ENCODE data around the gene IGBP1.
"Not testable (repeated sequence)": the region's sequence is repeated elsewhere in the genome, so short reads cannot be mapped to it uniquely, and the experiment has no call there.

The IGBP1 gene

GRCh38 chrX:70166601-70167590, 33.6 kb downstream of the IGBP1 start:
- peak; percentile 36 for DNase-seq (ENCODE audit: low read depth)

- DNase-seq (ENCODE audit: low read depth), result peak; percentile 44
Measured at GRCh38 chrX:70168238-70169188, 35.3 kb downstream of the IGBP1 start.

- no peak for DNase-seq (ENCODE audit: low read depth)
Measured at GRCh38 chrX:70169281-70169680, 36.0 kb downstream of the IGBP1 start.

GRCh38 chrX:70171624-70172023, 38.4 kb downstream of the IGBP1 start:
- DNase-seq (ENCODE audit: low read depth), result no peak

- no peak for DNase-seq (ENCODE audit: low read depth)
Measured at GRCh38 chrX:70172221-70172620, 39.0 kb downstream of the IGBP1 start.

GRCh38 chrX:70172964-70173363, 39.7 kb downstream of the IGBP1 start:
- no peak for DNase-seq (ENCODE audit: low read depth)

GRCh38 chrX:70174754-70175153, 41.5 kb downstream of the IGBP1 start:
- no peak for DNase-seq (ENCODE audit: low read depth)

GRCh38 chrX:70175338-70175737, 42.1 kb downstream of the IGBP1 start:
- no peak for DNase-seq (ENCODE audit: low read depth)

GRCh38 chrX:70176938-70177533, 43.8 kb downstream of the IGBP1 start, which contains the start of gene DGAT2L6:
DGAT2L6 (plus strand) TSS chrX:70177483; CDS start chrX:70177583, 100 bp downstream.
- DNase-seq (ENCODE audit: low read depth), result no peak

GRCh38 chrX:70183091-70183490, 49.8 kb downstream of the IGBP1 start:
- DNase-seq (ENCODE audit: low read depth), result no peak

GRCh38 chrX:70190225-70190624, 57.0 kb downstream of the IGBP1 start:
- no peak for DNase-seq (ENCODE audit: low read depth)

- DNase-seq (ENCODE audit: low read depth), result peak; percentile 22
Measured at GRCh38 chrX:70196961-70197720, 63.9 kb downstream of the IGBP1 start.

GRCh38 chrX:70201732-70202131, 68.5 kb downstream of the IGBP1 start:
- DNase-seq (ENCODE audit: low read depth), result no peak

GRCh38 chrX:70208479-70208878, 75.2 kb downstream of the IGBP1 start:
- DNase-seq (ENCODE audit: low read depth), result no peak

- not testable (repeated sequence) for DNase-seq (ENCODE audit: low read depth)
Measured at GRCh38 chrX:70209570-70209969, 76.3 kb downstream of the IGBP1 start.
